LoVo (cell line): Measurements from ENCODE around the gene IFT57.

Source experiments
- DNase-seq: peaks from one replicate; pipeline ENCODE4 v3.0.0-alpha.2; 2016; ENCODE audit warnings: low spot score

The IFT57 gene

GRCh38 chr3:108125550-108126071, 96.6 kb downstream of the IFT57 start:
- DNase-seq: no peak

- DNase-seq: no peak
Observed at GRCh38 chr3:108125153-108125543, 97.1 kb downstream of the IFT57 start.

GRCh38 chr3:108124337-108125152, 97.7 kb downstream of the IFT57 start:
- no peak for DNase-seq

- DNase-seq: no peak
Observed at GRCh38 chr3:108123326-108123725, 98.9 kb downstream of the IFT57 start.

- no peak for DNase-seq
Observed at GRCh38 chr3:108122276-108122675, 99.9 kb downstream of the IFT57 start.

GRCh38 chr3:108119398-108120104, 102.7 kb downstream of the IFT57 start:
- DNase-seq: no peak

GRCh38 chr3:108118038-108118768, 104.0 kb downstream of the IFT57 start:
- no peak for DNase-seq

- no peak for DNase-seq
Observed at GRCh38 chr3:108117241-108117775, 104.9 kb downstream of the IFT57 start.

GRCh38 chr3:108114423-108115065, 107.7 kb downstream of the IFT57 start:
- no peak for DNase-seq

GRCh38 chr3:108113975-108114374, 108.2 kb downstream of the IFT57 start:
- no peak for DNase-seq

- DNase-seq: no peak
Observed at GRCh38 chr3:108110934-108111333, 111.3 kb downstream of the IFT57 start.
